Measurements from ENCODE around the gene ANKRD11.
"Not testable (repeated sequence)": the region's sequence is repeated elsewhere in the genome, so short reads cannot be mapped to it uniquely, and the experiment has no call there.

The ANKRD11 gene

DNA sequence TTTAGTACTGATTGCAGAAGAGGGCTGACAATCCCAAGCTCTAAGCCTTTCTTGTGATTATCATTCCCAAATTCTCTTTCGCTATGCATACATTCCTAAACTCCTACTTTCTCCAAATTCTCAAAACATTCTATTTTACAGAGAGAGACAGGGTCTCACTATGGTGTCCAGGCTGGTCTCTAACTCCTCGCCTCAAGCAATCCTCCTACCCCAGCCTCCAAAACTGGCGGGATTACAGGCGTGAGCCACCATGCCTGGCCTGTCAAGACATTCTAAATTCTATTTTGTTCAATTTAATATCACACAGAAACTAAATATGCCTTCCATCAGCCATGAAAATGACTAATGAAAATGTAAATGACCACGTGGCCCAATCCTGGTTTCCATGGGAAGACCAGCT is 39.8 kb downstream of the ANKRD11 start:
- DNase-seq (ENCODE audit: low spot score): no peak

DNA sequence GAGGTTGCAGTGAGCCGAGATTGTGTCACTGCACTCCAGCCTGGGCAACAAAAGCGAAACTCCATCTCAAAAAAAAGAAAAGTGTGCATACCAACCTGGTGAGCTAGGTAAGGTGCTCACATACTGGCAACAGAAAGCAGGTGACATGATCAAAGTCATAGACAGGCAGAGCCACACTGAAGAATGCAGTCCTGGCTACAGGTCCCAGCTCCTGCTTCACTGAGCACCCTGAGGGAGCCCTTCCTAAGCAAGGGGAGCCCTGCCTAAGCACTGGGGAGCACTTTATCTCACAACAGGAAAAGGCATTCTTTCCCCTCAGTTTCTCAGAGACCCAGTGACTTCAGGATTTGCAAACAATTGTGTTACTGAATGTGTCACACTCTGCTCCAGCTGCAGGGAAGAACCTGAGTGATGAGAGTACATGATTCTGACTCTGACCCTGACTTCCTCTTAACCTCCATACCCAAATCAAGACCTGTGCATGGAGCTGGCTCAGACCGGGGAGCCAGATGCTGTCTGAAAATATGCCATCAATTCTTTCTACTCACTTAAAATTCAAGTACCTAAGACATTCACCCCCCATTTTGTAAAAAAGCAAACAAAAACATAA is 40.5 kb downstream of the ANKRD11 start:
- DNase-seq (ENCODE audit: low spot score): no peak

DNA sequence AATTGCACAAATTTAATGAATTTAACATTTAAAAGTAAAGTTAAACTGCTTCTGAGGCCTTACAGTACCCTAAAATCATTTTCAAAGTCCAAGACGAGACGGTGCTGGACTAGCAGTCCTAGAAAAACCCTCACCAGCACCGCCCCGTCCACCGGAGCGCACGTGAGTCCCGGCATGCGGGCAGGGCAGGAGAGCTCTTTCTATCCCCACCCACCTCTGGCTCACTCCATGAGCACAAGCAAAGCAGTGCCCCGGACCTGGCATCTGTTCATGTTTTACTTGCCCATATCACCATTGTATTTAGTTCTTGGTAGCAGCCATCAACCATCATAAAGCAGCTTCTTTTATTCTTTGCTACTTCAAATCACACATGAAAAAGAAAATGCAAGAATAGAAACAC is 41.7 kb downstream of the ANKRD11 start:
- no peak for DNase-seq (ENCODE audit: low spot score)

DNA sequence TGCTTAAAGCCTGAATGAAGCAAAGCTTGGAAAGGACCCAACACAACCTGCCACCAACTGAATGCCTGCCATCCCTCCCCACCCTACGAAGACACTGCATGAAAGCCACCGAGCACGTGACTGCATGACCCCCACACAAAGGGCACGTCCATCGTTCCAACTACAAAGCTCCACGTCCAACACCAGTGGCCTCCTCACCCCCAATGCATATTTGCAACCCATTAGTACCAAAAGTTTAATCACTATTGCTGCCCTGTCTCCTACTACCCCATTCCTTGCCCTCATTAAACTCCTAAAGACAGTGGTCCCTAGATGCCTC is 43.4 kb downstream of the ANKRD11 start:
- no peak for DNase-seq (ENCODE audit: low spot score)

DNA sequence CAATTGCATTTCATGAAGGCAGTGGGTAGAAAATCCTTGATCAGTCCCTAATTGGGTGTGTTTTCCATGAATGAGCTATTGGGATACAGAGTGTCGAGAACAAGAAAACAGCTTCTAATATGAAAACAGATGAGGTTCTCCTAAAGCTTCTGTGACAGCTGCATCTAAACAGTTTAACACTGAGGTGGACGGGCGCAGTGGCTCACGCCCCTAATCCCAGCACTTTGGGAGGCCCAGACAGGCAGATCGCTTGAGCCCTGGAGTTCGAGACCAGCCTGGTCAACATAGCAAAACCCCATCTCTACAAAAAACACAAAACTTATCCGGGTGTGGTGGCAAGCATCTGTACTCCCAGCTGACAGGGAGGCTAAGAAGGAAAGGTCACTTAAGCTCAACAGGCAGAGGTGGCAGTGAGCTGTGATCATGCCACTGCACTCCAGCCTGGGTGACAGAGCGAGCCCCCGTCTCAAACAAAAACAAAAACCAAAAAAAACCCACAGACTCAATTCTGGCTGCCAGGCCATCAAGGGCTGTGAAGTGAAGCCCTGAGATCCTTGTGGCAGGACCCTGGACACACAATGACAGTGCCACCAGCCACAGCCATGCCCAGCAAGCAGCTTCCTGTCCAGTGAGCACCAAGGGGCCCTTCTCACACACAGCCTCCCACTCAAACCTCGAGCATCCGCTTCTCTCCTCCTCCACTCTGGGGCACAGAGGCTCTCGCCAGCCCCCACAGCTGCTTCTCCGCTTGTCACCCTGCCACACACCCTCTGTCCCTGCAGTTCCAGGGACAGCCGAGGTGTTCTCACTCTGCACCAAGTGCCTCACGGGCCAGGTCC is 44.0 kb downstream of the ANKRD11 start:
- DNase-seq (ENCODE audit: low spot score): no peak

DNA sequence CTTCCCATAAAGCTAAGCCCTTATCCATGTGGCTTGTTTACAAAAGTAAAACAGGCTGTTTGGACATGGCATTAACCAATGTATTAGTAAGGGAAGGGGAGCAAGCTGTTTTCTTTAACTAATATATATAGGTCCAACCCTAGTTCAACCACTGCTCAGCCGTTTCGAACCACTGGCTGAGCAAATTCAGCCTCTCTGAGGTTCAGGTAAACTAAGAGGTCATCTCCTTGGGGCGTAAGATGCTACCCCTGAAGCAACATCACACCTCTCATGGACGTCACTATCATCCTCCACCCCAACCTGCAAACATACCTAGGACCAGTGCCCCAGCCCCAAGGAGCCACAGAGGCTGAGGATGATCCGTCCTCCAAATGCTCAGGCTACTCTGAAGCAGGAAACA is 45.2 kb downstream of the ANKRD11 start:
- DNase-seq (ENCODE audit: low spot score): no peak

DNA sequence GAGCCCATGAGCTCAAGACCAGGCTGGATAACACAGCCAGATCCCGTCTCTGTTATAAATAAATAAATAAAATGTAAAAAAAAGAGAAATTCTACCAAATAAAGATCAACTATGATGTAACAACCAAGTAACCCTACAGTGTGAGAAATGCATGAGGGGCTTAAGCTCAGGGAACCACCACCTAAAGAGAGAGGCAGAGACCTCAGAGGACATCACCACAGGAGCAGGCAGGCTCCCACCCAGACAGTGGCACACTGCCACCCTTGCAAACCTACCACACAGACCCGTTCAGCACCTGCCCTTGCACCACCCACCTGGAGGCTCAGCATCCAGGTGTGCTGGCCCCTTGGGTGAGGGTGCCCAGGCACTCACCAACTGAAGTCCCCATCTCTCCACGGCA is 45.6 kb downstream of the ANKRD11 start:
- DNase-seq (ENCODE audit: low spot score): no peak

DNA sequence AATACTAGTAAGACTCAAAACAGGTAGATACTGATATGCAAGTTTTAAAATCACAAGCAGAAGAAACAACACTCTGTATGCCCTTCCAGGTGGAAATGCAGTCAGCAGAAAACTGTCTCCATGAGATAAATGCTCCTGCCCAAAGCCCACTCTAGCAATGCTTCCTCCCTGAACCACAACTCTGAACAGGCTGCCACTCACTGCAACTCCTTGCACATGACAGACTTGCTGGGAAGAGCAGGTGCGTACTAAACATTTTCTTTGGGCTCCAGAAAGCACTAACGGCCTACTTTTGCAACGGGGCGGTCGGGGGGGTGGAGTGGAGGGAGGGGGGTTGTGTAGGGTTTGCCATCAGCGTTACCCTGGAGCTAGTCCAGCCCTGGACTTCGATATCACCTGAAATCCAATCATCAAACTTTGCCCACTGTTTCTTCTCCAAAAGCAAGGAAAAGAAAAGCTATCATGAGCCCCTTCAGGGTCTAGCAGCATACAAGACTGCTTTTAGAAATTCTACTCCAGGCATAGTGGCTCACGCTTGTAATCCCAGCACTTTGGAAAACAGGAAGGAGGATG is 46.1 kb downstream of the ANKRD11 start:
- no peak for DNase-seq (ENCODE audit: low spot score)

DNA sequence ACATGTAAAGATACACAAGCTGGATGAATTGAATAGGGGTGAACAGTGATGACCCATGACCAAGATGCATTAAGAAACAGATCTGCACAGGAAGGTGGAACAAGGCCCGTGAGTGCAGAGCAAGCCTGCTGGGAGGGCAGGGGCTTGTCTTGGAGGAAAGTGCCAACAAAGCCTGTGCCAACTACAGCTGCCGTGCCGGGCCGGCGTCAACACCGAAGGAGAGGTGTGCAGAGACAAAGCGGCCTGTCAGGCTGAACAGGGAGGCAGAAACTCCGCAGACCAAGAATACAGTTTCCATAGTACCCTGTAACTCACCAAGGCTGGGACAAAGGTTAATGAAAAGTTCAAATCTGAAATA is 46.7 kb downstream of the ANKRD11 start:
- no peak for DNase-seq (ENCODE audit: low spot score)

DNA sequence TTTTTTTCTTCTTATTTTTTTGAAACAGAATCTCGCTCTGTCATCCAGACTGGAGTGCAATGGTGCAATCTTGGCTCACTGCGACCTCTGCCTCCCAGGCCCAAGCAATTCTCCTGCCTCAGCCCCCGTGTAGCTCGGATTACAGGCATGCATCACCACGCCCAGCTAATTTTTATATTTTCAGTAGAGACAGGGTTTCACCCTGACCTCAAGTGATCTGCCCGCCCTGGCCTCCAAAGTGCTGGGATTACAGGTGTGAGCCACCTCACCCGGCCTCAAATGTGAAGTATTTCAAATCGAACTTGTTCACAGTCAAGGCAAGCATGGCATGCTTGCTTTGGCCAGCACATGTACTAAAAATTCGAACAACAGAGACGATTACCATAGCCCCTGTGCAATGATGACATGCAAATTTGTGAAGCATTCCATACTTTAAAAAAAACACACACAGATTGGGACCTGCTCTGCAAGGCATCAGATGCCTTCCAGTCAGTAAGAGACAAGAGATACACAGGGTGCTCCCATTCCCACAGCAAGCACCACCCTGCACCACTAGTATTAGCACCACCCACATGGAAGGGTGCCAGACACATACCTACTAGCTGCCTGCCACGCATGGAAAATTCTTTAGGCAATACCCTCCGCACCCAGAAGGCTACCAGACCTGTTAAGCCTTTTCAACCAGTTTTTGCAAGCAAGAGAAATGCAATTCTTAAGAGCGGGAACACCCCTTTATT is 47.2 kb downstream of the ANKRD11 start:
- DNase-seq (ENCODE audit: low spot score): peak; percentile 43

DNA sequence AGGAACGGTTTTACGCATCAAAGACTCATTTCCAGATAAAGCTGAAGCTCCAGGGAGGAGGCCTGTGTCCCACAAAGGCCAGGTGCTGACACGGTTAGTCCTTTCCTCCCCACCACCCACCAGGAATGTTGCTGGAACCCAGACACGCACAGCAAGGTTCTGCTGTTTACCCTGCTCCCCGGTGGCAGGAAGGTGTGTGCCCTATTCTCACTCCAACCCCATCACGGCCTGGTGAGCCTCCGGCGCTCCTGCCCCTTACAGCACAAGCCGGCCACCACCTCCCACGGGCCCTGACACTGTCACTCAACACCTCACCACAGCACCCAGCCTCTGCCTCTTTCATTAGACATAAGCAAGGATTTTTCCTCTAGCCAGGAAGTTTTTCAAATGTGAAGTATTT is 47.8 kb downstream of the ANKRD11 start:
- no peak for DNase-seq (ENCODE audit: low spot score)

DNA sequence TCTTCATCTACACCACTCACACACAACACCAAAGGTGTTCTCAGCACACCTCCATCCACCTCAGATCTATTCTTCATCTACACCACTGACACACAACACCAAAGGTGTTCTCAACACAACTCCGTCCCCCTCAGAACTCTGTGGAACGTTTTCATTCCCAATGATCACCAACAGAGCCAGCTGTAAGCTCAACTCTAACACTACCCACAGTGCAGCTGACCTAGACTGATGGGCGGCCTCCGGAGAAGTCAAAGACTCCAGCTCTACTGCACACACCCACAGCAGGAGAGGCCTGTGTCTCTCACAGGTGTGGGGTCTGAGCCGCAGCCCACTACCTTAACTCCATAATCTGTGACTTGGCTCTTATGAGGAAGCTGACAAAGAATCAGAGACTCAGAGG is 50.7 kb downstream of the ANKRD11 start:
- DNase-seq (ENCODE audit: low spot score): no peak

DNA sequence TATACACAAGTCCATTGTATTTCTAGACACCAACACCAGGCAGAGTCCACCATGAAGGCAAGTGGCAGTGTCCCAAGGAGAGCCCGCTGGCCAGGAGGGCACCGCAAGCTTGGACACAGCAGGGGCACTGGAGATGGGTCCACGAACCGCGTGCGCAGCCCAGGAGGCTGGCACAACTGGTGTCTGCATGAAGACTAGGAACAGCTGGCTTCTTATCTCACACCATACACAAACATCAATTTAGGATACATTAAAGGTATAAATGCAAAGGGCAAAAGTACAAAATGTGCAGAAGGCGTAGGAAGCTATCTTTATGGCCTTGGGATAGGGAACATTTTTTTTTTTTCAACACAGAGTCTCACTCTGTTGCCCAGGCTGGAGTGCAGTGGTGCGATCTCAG is 52.4 kb downstream of the ANKRD11 start:
- no peak for DNase-seq (ENCODE audit: low spot score)

DNA sequence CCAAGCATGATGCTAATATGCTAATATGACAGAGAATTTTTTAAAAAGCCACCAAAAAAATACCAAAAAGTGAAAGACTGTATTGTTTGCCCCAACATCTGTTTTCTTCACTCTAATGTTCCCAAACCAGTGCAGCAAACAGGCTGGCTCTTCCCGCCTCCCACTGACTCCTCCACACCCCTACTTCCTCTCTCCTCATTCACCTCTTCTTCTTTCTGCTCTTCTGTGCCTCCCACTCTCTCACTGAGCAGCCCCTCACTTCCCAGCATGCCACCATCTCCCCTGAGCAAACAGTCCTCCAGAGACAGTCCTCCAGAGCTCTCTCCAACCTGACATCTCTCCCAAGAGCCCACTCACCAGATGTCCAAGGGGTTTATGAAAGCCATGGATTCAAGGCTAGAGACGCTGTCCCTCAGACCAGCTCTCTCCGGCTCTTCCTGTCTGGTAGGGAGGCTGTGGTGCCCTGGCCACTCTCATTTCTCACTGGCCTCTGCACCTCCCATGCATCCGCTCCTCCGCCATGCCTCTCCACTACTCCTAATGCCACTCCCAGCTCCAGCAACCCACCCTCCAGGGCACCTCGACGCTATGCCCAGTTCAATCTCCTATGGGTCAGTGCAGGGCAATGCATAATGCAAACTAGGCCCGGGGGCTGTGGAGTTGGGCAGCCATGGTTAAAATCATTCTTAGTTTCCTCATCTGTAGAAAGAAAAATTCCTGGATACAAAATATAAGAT is 52.9 kb downstream of the ANKRD11 start:
- DNase-seq (ENCODE audit: low spot score): no peak

DNA sequence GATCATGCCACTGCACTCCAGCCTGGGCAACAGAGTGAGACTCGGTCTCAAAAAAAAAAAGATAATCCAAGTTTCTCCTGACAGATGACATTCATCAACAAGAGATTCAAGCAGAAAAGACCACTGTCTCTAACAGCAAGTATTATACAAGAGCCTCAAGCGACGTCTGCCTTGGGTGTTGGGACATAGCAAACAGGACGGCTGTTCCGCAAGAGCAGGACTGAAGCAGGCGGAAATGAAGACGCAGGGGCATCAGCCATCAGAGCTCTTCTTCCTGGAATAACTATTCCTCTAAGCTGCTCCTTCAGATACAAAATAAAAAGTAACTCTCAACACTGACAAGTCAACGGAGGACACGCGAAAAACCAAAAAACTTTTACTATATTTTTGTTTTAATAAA is 54.0 kb downstream of the ANKRD11 start:
- no peak for DNase-seq (ENCODE audit: low spot score)

DNA sequence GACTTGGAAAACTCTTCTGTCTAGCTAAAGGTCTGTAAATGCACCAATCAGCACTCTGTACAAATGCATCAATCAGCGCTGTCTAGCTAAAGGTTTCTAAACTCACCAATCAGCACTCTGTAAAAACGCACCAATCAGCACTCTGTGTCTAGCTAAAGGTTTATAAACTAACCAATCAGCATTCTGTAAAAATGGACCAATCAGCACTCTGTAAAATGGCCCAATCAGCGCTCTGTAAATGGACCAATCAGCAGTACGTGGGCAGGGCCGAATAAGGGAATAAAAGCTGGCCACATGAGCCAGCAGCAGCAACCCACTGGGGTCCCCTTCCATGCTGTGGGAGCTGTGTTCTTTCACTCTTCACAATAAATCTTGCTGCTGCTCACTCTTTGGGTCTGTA is 55.3 kb downstream of the ANKRD11 start:
- not testable (repeated sequence) for DNase-seq (ENCODE audit: low spot score)

DNA sequence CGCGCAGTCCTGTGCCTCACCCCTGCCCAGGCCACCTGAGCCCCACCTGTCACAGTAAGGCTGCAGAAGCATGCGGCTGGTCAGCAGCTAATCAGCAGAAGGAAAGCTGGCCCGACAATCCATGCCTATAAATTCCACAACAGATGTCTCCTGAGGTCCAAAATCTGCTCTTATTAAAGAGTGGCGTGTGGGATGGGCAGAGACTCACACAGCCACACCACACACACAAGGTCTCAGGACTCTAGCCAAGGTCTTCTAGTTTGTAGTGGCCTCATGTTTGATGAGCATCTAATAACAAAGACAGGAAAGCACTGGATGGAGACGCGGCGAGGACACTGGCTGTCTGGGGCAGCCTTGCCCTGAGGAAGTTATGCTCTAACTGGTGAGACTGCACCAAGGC is 55.9 kb downstream of the ANKRD11 start:
- no peak for DNase-seq (ENCODE audit: low spot score)

DNA sequence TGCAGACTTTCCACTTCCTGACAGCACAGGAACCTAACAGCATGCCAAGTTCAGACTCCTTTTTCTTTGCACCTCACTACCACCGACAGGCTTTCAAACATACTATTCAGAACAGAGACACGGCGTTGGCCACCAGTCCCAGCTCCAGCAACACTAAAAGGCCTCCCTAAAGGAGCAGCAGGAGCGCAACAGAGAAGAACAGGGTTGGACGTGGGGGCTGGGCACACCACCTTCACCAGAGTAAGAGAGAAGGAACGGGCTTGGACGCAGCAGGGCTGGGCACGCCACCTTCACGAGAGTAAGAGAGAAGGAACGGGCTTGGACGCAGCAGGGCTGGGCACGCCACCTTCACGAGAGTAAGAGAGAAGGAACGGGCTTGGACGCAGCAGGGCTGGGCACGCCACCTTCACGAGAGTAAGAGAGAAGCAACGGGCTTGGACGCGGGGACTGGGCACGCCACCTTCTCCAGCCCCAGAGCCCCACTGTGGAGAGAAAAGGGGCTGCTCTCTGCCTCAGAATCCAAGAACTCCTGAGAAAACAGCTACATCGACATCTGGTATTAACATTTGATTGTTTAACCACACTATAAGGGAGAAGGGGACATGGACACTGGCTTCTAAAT is 56.9 kb downstream of the ANKRD11 start:
- DNase-seq (ENCODE audit: low spot score): not testable (repeated sequence)

DNA sequence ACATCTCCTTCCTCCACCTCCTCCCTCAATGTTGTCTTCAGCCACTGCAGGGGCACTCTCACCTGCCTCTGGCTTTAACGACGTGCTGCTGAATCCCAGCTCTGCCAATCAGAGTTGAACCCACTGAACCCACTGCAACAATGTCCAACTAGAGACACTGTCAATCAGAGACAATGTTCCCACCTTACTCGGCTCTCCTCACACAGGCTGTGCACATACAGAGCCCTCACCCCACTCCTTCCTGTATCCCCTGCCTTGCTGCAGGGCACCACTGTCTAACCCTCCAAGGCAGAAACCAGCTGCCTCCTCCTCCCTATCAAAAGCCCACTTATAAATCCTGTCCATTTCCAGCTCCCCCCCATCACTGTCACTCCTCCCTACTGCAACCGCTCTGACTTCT is 58.7 kb downstream of the ANKRD11 start:
- no peak for DNase-seq (ENCODE audit: low spot score)

DNA sequence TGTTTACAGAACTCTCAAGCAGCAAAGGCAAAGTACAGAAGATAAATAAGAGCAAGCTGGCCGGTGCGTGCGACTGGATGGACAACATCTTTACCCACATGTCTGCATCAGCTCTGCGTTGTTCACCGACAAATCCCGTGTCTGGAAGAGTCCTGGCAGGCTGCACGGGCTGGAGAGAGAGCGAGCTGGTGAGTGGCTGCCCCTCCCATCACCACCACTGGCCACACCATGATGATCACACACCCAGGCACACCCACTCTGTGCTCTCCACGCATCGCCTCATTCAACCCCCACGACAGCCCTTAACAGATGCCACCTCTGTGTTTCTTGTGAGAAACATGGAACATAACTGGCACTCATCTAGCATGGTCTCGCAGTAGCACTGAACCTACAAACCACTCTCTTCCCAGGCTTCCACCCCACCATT is 59.2 kb downstream of the ANKRD11 start:
- DNase-seq (ENCODE audit: low spot score): peak; percentile 94

DNA sequence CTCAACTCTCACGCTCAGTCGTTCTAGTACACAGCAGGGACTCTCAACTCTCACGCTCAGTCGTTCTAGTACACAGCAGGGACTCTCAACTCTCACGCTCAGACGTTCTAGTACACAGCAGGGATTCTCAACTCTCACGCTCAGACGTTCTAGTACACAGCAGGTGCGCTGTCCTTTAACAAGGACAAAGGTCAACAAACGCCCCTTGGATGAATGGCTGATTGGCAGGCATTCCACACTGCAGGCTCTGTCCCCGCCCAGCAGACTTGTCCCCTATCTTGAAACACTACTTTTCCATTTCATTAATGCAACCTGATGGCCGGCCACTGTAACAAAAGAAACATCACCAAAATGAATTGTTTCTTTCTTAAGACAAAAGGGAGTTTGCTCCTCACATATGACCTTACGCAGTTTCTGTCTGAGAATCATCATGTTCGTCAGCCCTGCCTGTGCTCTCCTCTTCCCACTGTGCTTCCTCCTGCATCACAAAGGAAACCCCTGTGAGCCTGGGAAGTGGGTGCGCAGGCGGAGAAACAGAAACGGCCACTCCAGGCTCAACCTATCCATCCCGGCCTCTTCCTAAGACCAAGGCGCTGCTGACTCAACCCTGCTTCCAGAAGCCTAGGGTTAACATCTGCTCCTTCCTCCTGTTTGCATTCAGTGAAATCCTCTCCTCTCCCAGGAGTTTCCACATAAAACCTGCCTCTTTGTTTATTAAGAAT is 59.8 kb downstream of the ANKRD11 start:
- no peak for DNase-seq (ENCODE audit: low spot score)
